ENCODE measurements around the gene ZNF316. TPM values are rescaled to one million over a fixed set of nuclear protein-coding genes. Genes with fewer than 3 reads are reported as not detected.

ZNF316 gene
- polyA plus RNA-seq, 1 of the 3 experiments (the other 2 are of a cell fraction): 18.6 TPM

DNA sequence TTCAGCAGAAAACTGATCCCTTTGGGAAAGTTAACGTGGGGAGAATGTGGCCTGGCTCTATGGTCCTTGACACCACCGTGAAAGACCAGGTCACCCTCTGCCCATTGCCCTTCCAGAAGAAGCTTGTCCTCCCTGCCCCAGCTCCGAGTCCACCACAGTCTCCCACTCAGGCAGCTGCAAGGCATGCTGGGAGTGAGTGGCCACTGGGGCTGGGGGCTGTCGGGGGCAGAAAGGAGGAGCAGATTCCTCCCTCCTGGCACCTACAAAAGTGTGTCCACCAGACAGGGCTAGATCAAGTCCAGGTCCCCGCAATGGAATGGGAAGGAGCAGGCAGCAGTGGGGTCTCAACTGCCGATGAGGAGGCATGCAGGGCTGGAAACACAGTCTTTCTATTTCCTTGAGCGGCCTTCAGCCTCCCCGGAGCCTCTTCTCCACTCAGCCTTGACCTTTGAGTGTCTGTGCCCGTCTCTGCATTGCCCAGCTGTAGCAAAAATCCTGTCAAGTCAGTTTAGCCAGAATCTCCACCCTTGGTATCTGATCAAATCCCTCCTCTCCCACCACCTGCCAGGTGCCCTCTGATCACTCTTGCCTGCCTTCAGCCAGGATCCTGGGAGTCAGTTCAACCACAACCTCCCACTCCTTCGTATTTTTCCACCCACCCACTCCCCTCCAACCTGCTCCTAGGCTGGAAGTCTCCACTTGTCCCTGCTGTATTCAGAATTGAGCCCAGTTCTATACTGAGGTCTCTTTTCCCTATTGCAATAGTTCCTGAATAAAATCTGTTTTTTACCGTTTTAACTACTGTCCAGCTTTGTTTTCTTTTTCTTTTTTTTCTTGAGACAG, 6.9 kb upstream of the ZNF316 start:
- no peaks in the 10 kb centered on the region for H3K9me3 ChIP-seq
- no peak overlapping the region for H3K4me3 ChIP-seq (ENCODE audit: low read depth in 2 of 2, low read length in 1 of 2)
- H3K36me3 ChIP-seq (replicated peaks in 1 of 2; ENCODE audit: control insufficient read depth in 1 of 2, insufficient read depth in 2 of 2, low read length in 1 of 2): no peaks in the 10 kb centered on the region
- no peaks in the 10 kb centered on the region for H3F3A ChIP-seq (replicated peaks; ENCODE audit: insufficient read depth)
- H3K9ac ChIP-seq: no peak overlapping the region
- DNase-seq: no peak
- H3K79me2 ChIP-seq (ENCODE audit: insufficient read depth): no peaks in the 10 kb centered on the region
- H3K27ac ChIP-seq (ENCODE audit: low read depth in 2 of 2, low read length in 1 of 2): no peak overlapping the region
- ChIA-PET CTCF (interaction anchor here (1.9 kb wide), 1 partner anchor 14 kb away, joined by 4 read pairs; no protein-coding TSS in a partner anchor), POLR2A (no interaction called here)
- 50% methylated on average over 11 of the region's 11 CpGs for WGBS (ENCODE audit: low lambda C conversion rate)
- no peak for TF ChIP-seq FOXJ3 (CRISPR knock-in tag; IDR thresholded peaks at IDR 0.05)
- TF ChIP-seq MEF2A (IDR thresholded peaks at IDR 0.05; ENCODE audit: borderline replicate concordance, low read depth): no peak
- no peak for TF ChIP-seq SMC3 (IDR thresholded peaks at IDR 0.05; ENCODE audit: low read depth, low read length)
- TF ChIP-seq, protein P1, sequence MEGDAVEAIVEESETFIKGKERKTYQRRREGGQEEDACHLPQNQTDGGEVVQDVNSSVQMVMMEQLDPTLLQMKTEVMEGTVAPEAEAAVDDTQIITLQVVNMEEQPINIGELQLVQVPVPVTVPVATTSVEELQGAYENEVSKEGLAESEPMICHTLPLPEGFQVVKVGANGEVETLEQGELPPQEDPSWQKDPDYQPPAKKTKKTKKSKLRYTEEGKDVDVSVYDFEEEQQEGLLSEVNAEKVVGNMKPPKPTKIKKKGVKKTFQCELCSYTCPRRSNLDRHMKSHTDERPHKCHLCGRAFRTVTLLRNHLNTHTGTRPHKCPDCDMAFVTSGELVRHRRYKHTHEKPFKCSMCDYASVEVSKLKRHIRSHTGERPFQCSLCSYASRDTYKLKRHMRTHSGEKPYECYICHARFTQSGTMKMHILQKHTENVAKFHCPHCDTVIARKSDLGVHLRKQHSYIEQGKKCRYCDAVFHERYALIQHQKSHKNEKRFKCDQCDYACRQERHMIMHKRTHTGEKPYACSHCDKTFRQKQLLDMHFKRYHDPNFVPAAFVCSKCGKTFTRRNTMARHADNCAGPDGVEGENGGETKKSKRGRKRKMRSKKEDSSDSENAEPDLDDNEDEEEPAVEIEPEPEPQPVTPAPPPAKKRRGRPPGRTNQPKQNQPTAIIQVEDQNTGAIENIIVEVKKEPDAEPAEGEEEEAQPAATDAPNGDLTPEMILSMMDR (IDR thresholded peaks at IDR 0.05): no peak
- TF ChIP-seq GABPA (IDR thresholded peaks at IDR 0.05; ENCODE audit: low read depth): no peak
- TF ChIP-seq, protein P2, sequence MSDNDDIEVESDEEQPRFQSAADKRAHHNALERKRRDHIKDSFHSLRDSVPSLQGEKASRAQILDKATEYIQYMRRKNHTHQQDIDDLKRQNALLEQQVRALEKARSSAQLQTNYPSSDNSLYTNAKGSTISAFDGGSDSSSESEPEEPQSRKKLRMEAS (IDR thresholded peaks at IDR 0.05; ENCODE audit: low read depth): no peak
- no peak for TF ChIP-seq RCOR1 (IDR thresholded peaks at IDR 0.05; ENCODE audit: low read length)
- H3K4me1 ChIP-seq (ENCODE audit: control insufficient read depth in 1 of 2, insufficient read depth in 2 of 2, low read depth in 1 of 2, low read length in 1 of 2): peaks cover 0 to 8% of the 10 kb centered on the region in 2 experiments; a peak in 1 of 4 replicates
- H3K9me2 ChIP-seq: no peaks in the 10 kb centered on the region
- H3K27me3 ChIP-seq (ENCODE audit: insufficient read depth): no peaks in the 10 kb centered on the region
- H3K4me2 ChIP-seq: no peak overlapping the region
- H2AFZ ChIP-seq (ENCODE audit: low read depth): no peak overlapping the region
- H4K20me1 ChIP-seq (ENCODE audit: insufficient read depth): no peaks in the 10 kb centered on the region

DNA sequence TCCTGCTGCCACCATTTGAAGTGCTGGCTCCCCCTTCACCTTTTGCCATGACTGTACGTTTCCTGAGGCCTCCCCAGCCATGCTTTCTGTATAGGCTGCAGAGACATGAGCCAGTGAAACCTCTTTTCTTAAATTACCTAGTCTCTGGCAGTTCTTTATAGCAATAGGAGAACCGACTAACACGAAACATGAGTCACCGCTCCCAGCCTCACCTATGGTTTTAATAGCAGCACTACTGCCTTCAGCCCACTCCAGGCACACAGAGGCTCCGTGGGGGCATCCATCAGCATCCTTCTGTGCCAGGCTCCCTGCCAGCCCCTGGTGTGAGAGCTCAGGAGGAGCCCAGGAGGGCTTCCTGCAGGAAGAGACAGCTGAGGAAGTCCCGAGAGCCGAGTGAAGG, 5.5 kb upstream of the ZNF316 start:
- H3K4me2 ChIP-seq: no peak overlapping the region
- H3K9me3 ChIP-seq: no peaks in the 10 kb centered on the region
- H2AFZ ChIP-seq (ENCODE audit: low read depth): no peak overlapping the region
- no peak for DNase-seq
- ChIA-PET POLR2A (no interaction called here), CTCF (no interaction called here)
- peaks cover 5% of the 10 kb centered on the region for H3K79me2 ChIP-seq (ENCODE audit: insufficient read depth)
- TF ChIP-seq JUND (IDR thresholded peaks at IDR 0.05) (no peak), ELF1 (IDR thresholded peaks at IDR 0.05) (no peak), NRF1 (IDR thresholded peaks at IDR 0.05; ENCODE audit: low read depth, low read length) (no peak), RAD21 (IDR thresholded peaks at IDR 0.05; ENCODE audit: low read length) (no peak), MEF2A (IDR thresholded peaks at IDR 0.05; ENCODE audit: borderline replicate concordance, low read depth) (no peak), GATA2 (CRISPR knock-in tag; IDR thresholded peaks at IDR 0.05) (no peak), TAF1 (IDR thresholded peaks at IDR 0.05; ENCODE audit: borderline replicate concordance, low read depth, low read length) (no peak), POLR2AphosphoS5 (IDR thresholded peaks at IDR 0.05; ENCODE audit: low read depth, low read length) (no peak), SMC3 (IDR thresholded peaks at IDR 0.05; ENCODE audit: low read depth, low read length) (no peak), CHD2 (IDR thresholded peaks at IDR 0.05; ENCODE audit: low read length, partially characterized antibody) (no peak), RXRA (IDR thresholded peaks at IDR 0.05; ENCODE audit: borderline replicate concordance, low read depth) (no peak)
- 78% methylated on average over 7 of the region's 7 CpGs for WGBS (ENCODE audit: low lambda C conversion rate)
- no peaks in the 10 kb centered on the region for H4K20me1 ChIP-seq (ENCODE audit: insufficient read depth)
- H3K36me3 ChIP-seq (replicated peaks in 1 of 2; ENCODE audit: control insufficient read depth in 1 of 2, insufficient read depth in 2 of 2, low read length in 1 of 2): no peaks in the 10 kb centered on the region
- H3K27ac ChIP-seq (ENCODE audit: low read depth in 2 of 2, low read length in 1 of 2): no peak overlapping the region
- no peak overlapping the region for H3K9ac ChIP-seq
- H3K27me3 ChIP-seq (ENCODE audit: insufficient read depth): no peaks in the 10 kb centered on the region
- peaks cover 0 to 12% of the 10 kb centered on the region in 2 experiments; a peak in 1 of 4 replicates for H3K4me1 ChIP-seq (ENCODE audit: control insufficient read depth in 1 of 2, insufficient read depth in 2 of 2, low read depth in 1 of 2, low read length in 1 of 2)
- H3K9me2 ChIP-seq: no peaks in the 10 kb centered on the region
- no peak overlapping the region for H3K4me3 ChIP-seq (ENCODE audit: low read depth in 2 of 2, low read length in 1 of 2)
- no peaks in the 10 kb centered on the region for H3F3A ChIP-seq (replicated peaks; ENCODE audit: insufficient read depth)
